HG03159 (cell line): ENCODE data around the gene CNGB1.
"Not testable (repeated sequence)": the region's sequence is repeated elsewhere in the genome, so short reads cannot be mapped to it uniquely, and the experiment has no call there.

Source experiments
- ATAC-seq: cut with Tn5 transposase; IDR thresholded peaks from one replicate; pipeline ENCODE4 v1.9.1; 2021; ENCODE audit warnings: mild to moderate bottlenecking, moderate library complexity; ENCODE audit not compliant: unreplicated experiment

The CNGB1 gene

DNA sequence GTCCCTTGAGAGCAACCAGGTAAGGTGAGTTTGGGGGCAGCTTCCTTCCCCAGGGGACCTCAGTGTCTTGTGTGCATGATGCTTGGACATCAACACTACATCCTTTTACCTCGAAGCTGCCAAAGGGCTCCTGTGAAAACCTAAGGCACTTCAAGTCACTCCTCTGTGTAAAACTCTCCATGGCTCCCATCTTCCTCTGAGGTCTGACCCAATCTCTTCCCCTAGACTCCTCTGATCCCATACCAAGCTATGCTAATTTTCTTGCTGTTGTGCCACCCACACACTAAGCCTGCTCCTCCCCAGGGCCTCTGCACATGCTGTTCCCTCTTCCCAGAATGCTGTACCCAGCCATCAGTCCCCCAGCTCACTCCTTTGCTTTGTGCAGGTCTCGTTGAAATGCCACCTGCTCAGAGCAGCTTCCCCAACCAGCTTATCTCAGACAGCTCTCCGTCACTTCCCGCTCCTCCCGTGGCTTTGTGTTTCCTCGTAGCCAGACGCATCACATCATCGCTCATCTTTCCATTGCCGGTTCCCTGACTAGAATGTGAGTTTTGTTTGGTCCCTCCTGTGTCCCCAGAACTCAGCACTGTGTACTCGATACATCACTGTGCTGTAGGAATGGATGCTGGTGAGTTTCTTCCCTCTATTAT, 78.4 kb downstream of the CNGB1 start:
- no peak for ATAC-seq

DNA sequence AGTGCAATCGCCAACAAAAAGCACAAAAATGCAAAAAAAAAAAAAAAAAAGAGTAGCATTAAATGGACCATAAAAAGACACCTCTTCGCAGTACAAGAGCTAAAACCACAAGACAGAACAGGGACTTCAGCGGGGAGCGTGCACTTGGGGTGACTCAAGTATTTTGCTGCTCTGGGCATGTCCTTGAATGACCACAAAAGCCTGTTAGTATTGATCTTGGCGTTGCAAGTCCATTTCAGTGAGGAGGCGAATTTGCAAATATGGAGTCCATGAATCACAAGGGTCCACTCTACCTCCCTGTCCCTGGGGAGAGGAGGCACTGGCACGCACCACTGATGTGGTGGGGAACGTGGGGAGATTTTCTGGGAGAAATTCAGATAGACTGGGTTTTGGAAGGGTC, 78.9 kb downstream of the CNGB1 start:
- ATAC-seq = no peak

DNA sequence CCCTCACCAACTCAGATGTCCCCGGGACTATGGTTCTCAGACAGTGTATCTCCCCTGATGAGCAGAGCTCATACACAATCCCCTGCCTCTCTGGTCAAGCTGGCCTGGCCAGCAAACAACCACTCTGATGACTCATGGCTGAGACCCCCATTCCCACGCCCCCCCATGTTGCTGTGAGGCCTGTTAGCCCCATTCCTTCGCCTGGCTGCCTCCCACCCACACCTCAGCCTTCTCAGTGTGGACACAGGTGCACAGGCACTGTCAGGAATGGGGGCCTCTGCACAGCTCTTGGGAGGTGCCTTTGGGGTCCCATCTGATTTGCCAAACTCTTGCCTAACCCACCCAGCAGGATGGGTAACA, 80.2 kb downstream of the CNGB1 start:
- ATAC-seq = no peak

DNA sequence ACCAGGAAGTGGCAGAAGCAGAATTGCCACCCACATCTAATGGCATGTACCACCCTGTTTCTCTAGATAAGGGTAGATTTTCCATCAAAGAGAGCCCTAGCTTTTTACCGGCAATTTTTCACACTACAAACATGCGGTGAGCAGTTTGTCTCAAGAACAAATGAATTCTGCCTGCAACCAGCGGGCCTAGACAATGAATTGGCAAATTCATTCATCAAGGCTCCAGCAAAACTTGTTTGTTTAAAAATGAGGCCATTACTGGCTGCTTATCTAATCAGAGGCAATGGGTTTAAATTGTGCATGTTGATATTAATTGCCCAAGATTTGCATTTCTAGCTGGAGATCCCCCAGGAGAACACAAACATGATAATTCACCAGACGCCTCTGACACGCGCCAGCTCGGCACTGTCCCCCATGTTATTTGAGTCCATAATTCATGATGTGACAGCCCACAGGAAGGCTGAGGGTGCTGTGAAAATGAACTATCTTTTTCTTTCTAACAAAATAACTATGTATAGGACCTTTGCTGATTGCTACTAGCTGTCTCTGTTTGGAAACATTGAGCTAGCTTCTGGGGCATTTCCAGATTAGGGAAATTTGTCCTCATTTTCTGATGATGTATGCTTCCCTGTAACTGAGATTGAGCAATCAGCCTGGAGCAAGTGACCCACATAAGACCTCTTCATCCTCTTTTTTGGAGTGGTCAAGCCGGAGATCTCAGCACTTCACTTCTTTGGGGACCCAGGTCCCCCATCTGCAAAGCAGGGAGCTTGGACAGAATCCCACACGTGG, 80.8 kb downstream of the CNGB1 start:
- no peak for ATAC-seq

DNA sequence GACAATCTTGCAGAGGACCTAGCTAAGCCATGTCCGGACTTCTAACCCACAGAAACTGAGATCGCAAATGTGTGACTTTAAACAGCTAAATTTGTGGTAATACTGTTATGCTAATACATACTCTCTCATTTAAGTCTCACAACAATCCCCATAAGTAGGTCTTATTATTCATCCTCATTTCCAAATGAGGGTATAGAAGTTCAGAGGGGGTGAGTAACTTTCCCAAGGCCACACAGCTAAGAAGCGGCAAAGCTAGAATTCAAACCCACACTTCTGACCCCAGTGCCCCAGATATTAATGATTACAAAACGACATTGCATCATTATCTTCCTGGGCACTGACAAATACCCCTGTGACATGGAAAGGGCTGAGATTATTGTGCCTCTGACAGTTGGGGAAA, 81.4 kb downstream of the CNGB1 start:
- no peak for ATAC-seq

DNA sequence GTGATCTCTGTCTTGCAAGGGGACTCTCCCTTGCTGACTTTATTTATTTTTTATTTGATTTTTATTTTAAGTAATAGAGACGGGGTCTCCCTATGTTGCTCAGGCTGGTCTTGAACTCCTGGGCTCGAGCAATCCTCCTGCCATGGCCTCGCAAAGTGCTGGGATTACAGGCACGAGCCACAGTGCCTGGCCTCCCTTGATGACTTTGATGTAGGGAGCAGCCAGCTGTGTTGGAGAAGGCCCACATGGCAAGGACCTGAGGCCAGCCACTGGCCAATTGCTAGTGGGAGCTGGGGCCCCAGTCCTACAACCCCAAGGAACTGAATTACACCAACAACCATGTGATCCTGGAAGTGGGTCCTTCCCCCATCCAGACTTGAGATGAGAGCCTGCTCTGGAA, 81.8 kb downstream of the CNGB1 start:
- no peak for ATAC-seq

DNA sequence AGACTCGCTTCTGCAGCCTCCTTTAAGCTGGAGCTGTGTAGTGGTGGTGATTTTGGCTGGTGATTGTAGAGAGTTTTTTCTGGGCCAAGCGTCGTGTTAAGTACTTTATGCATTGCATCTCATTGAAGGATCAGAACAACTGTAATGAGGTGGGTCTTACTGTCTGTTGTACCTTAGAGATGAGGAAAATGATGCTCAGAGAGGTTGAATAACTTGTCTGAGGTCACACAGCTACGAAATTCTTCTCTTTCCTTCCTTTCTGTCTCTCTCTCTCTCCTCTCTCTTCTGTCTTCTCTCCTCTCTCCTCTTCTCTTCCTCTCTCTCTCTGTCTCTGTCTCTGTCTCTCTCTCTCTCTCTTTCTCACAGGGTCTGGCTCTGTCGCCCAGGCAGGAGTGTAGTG, 82.8 kb downstream of the CNGB1 start:
- no peak for ATAC-seq

DNA sequence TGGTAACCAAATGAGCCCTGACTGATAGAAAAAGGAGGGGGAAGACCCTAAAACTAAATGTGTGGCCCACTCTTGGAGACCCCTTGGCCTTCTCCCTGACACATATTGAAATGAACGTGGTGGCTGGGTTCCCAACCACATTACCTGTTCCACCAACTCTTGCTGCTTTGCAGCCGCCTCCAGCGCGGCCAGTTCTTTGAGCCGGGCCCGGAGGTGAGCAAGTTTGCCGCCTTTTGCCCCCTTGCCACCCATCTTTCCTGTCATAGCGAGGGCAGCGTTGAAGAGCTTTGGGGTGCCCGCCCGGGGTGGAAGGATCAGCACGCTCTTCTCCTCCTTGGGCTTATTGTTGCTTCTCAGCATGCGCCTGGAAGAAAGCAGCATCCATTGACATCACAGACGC, 83.2 kb downstream of the CNGB1 start:
- no peak for ATAC-seq

DNA sequence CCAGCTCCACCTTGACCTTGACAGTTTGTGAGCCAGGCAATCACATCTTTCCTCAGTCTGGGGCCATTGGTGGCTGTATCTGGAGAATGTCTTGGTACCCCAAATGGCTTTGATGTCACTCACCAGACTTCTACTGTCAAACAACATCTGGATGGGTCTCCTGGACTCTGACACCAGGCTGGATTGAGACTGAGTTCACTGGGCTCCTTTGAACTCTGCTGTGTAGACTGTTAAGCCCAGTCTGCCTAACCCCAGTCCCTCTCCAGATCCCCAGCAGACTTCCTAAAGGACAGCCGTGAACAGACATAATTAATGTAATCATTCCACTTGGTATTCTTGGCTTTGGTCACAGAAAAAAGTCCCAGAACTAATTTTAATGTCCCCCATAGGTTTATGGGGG, 84.5 kb downstream of the CNGB1 start:
- no peak for ATAC-seq

DNA sequence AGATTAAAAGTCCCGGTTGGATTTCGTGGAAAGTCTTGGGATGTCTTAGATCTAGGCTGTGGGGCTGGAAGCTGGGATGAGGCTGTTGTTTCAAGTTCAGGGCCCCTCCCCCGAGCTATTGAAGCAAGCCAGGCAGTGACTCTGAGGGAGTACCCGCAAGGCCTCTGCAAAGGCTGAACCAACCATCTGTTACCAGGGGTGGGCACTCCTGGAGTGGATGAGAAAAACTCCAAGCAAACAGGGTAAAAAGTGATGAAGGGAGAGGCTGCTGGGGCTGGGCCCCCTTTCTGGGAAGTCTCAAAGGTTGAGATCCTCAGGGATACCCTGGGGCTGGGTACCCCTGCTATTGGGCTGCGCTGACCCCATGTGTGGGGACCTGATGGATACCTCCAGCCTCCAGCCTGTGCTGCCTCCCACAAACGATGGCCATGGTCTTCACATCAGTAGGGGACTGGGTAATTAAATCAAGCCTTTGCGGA, 86.2 kb downstream of the CNGB1 start:
- ATAC-seq = no peak

DNA sequence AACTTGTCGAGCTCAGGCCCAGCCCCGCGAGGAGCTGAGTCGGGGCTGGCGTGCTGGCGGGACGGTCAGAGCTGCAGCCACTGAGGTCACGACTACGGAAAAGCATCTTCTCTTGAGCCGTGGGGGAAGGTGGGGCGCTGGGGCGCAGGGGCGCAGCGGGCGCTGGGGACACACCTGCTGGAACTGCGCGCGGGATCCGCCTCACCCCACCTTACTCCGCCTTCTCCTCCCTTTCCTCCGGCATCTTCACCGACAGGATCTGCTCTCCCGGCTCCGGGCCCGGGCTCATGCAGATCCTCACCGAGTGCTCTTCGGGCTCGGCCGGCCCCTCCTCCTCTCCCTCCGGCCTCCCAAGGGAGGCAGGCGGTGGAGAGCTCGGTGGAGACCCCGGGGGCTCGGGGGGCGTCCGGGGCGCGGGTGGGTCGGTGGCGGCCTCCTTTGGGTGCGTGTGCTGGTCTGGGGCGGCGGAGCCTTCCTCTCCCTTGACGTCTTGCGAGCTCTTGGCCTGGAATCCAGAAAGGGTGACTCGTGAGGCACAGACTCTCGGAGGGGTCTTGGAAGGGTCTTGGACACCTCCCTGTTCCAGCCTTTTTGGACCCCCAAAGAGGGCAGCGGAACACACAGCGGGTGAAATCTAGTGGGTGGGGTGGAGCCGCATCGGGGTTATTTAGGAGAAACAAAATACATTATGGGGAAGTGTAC, 86.8 kb downstream of the CNGB1 start:
- ATAC-seq = no peak

DNA sequence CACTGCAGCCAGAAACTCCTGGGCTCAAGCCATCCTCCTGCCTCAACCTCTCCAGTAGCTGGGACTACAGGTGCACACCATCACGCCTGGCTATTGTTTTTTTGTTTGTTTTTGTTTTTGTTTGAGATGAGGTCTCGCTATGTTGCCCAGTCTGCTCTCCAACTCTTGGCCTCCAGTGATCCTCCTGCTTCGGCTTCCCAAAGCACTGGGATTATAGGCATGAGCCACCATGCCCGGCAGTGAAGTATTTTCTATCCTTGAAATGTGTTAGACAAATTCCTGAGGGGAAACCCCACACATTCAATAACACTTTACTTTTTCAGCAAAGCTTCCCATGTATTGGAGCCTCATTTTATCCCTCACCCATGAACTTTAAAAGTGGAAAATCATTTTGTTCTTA, 87.4 kb downstream of the CNGB1 start:
- no peak for ATAC-seq

DNA sequence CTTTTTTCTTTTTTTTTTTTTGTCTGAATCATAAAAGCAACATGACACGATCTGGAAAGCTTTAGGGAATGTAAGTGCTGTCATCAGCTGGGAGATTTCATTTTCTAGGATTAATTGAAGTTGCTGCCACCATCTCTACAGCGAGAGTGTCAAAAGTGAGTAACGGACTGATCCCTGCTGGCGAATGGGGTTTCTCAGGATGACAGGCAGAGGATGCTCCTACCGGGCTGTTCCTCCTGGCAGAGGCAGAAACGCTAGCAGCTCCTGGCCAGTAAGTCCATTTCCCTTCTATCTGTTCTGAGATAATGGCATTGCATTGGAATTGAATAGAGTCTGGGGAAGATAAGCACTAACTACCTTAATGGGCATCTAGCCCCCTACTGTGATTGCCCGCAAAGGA, 88.1 kb downstream of the CNGB1 start:
- no peak for ATAC-seq

DNA sequence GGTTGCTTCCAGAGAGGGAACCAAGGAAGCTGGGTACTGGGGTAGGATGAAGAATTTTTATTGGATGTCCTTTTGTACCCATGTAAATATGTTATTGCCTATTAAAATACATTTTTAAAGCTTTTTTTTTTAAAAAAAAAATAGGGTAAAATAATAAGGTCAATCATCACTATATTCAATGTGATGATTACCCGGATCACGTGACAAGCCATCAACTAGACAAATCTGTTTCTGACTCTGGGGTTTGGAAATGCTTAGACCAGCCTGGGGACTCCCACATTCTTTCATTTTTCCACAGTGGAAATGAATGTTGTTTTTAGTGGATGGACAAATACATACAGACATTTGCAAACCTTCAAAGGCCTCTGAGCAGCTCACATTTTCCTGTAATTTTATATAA, 88.7 kb downstream of the CNGB1 start:
- no peak for ATAC-seq

DNA sequence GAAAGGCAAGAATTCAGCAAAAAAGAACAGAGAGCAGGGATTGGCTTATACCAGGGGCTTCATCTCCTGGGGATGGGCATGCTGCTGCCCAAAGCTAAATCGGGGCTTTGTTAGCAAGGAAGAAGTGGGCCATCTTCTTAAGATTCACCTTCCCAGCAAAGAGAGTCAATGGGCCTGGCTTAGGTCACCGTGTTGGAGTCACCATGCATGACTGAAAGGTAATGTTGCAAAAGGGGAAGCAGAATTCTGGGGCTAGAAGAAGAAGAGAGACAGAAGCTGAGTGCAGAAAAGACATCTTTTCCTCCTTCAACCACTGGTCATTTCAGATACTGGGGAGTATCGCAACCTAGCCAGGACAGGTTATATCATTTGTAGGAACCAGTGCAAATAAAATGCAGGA, 92.3 kb downstream of the CNGB1 start:
- ATAC-seq = no peak

DNA sequence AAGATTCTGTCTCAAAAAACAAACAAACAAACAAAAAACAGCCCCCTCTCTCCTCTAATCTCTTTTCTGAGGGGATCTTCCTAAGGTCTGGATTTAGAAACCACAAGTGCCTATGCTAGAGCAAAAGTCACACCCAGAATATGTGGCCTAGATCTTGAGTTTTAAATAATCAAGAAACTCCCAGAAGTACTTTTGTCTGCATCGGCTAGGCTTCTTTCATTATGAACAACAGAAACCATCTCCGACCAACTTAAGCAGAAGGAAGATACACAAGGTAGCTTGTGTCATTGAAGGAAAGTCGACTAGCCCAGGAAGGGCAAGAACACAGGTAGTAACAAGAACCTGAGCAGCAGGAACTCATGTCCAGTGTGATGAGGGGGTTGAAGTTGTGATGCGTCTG, 94.7 kb downstream of the CNGB1 start:
- ATAC-seq = no peak

DNA sequence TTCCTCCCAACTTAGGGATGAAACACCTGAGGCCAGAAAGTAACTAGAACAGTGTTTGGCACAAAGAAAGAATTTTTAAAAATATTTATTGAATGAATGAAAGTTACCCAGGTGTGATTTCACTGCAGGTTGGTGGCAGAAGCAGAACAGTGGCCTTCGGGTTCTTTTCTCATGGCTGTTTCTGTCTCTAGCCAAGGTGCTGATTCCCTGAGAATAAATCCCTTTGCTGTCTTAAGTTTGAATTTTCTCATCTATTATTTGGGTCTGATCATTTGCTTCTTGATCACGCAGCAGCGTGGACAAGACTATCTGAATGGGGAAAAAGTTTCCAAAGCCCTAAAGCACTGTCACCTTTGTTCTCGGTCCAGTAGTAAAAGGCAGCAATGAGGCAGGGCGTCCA, 95.6 kb downstream of the CNGB1 start:
- ATAC-seq = no peak

DNA sequence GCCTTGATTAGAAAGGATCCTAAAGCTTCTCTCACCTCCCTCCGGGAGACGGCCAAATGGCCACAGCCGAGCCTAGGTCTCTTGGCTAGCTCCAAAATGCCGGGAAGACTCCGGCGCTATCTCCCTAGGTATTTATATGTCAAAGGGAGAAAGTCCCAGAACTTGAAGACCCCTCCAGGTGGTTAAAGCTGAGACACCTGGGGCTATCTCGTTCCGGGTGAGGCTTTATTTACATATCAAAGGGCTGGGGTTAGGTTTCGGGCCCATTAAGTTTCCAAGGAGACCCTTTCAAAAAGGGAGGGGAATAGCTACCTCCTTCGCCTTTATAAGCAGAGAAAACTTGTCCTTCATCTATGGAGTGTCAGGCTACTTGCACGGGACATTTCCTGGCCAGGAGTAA, 97.7 kb downstream of the CNGB1 start:
- ATAC-seq = no peak

DNA sequence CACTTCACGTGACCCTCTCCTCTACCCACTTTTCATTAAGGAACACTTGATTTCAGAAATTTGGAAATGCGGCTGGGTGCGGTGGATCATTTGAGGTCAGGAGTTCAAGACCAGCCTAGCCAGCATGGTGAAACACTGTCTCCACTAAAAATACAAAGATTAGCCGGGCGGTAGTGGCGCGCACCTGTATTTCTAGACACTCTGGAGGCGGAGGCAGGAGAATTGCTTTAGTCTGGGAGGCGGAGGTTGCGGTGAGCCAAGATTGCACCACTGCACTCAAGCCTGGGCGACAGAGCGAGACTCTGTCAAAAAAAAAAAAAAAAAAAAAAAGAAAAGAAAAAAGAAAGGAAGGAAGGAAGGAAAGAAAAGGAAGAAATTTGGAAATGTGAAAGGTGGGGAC, 98.2 kb downstream of the CNGB1 start:
- not testable (repeated sequence) for ATAC-seq

DNA sequence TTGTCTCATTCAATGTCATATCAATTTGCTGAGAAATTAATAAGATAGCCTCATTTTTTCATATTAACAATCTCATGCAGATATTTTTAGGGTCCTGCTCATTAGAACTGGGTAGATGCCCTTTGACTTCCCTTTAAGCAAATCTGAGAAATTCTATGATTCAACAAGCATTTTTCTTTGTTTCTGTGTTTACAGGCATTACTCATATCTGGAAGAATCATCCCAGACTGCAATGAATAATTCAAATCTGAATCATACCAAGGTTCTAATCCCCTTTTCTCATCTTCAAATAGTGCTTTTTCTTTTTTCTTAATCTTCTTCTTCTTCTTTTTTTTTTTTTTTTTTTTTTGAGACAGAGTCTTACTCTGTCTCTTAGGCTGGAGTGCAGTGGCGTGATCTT, 99.5 kb downstream of the CNGB1 start:
- ATAC-seq = no peak

DNA sequence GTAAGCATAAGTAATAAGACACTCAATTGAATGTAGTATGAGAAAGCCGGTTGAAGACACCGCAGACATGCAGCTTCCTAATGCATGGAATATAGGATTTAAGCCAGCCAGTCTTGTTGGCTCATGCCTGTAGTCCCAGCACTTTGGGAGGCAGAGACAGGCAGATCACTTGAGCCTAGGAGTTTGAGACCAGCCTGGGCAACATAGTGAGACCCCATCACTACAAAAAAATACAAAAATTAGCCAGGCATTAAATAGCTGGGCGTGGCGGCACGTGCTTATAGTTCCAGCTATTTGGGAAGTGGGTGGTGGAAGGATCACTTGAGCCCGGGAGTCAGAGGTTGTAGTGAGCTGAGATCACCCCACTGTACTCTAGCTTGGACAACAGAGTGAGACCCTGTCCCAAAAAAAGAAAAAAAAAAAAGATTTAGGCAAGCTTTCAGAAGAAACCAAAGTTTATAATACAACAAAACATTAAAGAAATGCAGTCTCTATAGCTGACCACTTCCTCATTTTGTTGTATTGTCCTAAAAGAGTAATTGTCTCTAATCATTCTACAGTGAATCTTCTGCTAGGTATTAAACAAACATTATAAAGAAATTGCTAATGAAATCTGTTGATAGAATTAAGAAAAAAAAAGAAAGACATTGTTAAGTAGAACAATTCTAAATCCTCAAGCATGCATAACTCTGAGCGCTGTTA, 100.0 kb downstream of the CNGB1 start:
- ATAC-seq = no peak
